Stimulated activated CD8-positive, alpha-beta memory T cell treated with anti-CD3 and anti-CD28 coated beads, Interleukin-12 subunit alpha, Interleukin-12 subunit beta, amount 100 ng/mL, for 24 hours (primary cell): Measurements from ENCODE around the gene RUNX2.

ENCODE experiments used
- DNase-seq: peaks from one replicate; pipeline ENCODE4 v3.0.0-alpha.2; 2020; ENCODE audit errors: extremely low read depth

The RUNX2 gene

GRCh38 chr6:45351667-45352066 lies 23.5 kb downstream of the RUNX2 start:
- DNase-seq, result no peak

- no peak for DNase-seq
Observed at GRCh38 chr6:45353654-45354053, 25.5 kb downstream of the RUNX2 start.

- no peak for DNase-seq
Observed at GRCh38 chr6:45364466-45364865, 36.3 kb downstream of the RUNX2 start.

GRCh38 chr6:45365036-45365435 lies 36.9 kb downstream of the RUNX2 start:
- no peak for DNase-seq

GRCh38 chr6:45366534-45366933 lies 38.4 kb downstream of the RUNX2 start:
- DNase-seq, result no peak

- DNase-seq, result no peak
Observed at GRCh38 chr6:45367999-45368398, 39.9 kb downstream of the RUNX2 start.

GRCh38 chr6:45369870-45370269 lies 41.7 kb downstream of the RUNX2 start:
- DNase-seq, result no peak

- no peak for DNase-seq
Observed at GRCh38 chr6:45371924-45372573, 43.9 kb downstream of the RUNX2 start.

GRCh38 chr6:45375449-45375848 lies 47.3 kb downstream of the RUNX2 start:
- DNase-seq, result no peak

- no peak for DNase-seq
Observed at GRCh38 chr6:45376310-45377042, 48.3 kb downstream of the RUNX2 start.

- no peak for DNase-seq
Observed at GRCh38 chr6:45377043-45377553, 49.0 kb downstream of the RUNX2 start.

- peak; percentile 92 for DNase-seq
Observed at GRCh38 chr6:45377554-45378333, 49.6 kb downstream of the RUNX2 start, which contains the start of gene SUPT3H. Gene SUPT3H (minus strand): TSS chr6:45377934.

- DNase-seq, result peak; percentile 5
Observed at GRCh38 chr6:45378334-45378926, 50.3 kb downstream of the RUNX2 start.

- no peak for DNase-seq
Observed at GRCh38 chr6:45382391-45382790, 54.3 kb downstream of the RUNX2 start.

- DNase-seq, result no peak
Observed at GRCh38 chr6:45386501-45386900, 58.4 kb downstream of the RUNX2 start.

- no peak for DNase-seq
Observed at GRCh38 chr6:45387236-45387635, 59.1 kb downstream of the RUNX2 start.

- DNase-seq, result no peak
Observed at GRCh38 chr6:45388328-45388727, 60.2 kb downstream of the RUNX2 start.

GRCh38 chr6:45394586-45395095 lies 66.5 kb downstream of the RUNX2 start:
- no peak for DNase-seq

- DNase-seq, result no peak
Observed at GRCh38 chr6:45398075-45398813, 70.1 kb downstream of the RUNX2 start.

- DNase-seq, result no peak
Observed at GRCh38 chr6:45400021-45400420, 71.9 kb downstream of the RUNX2 start.

- DNase-seq, result no peak
Observed at GRCh38 chr6:45411959-45412358, 83.8 kb downstream of the RUNX2 start.
